ENCODE results near the gene TCF12.

Gene TCF12

DNA sequence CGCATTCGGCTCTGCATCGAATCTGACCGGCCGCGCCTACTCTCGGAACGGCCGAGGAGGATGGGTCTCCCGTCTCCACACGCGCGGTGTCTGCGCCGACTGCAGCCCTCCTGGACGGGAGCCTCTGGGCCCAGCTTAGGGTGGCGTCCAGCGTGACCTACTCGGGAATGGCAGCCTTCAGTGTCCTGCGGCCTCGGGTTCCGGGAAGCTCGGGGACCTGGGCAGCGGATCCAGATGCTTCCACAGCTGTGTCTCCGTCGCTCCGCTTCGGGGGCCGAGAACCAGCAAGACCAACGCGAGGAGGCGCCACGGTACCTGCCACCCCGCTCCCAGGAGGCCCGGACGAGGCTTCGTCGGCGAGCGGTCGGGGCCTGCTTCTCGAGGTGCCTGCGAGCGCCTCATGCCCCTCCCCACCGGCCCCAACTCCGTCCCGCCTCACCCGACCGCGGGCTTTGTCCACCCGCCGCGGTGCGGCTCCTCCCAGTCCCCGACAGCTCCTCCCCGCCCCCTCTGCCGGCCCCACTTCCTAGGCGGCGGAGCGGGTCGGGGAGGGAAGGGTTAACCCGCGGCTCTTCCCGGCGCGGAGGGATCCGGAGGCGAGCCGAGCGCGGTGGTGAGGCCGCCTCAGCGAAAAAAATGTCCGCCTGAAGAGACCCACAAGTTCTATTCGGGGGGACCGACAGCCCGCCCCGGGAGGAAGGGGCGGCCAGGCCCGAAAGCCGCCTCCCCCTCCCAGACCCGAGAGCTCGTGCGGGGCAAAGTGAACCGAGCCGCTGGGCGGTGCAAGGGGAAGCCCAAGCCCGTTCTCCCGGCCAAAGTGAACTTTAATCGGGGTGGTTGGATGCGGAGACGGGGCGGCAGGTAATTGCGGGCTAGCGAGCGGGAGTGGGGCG, at the start of gene TCF12:
TSS of gene TCF12 (plus strand) at position 599 of the 893 bp plus-strand sequence. CDS start 1,270 bp downstream, outside the sequence.
- no peaks in the 10 kb centered on the region for H4K20me1 ChIP-seq (ENCODE audit: insufficient read depth, low read length)
- H3K27ac ChIP-seq (ENCODE audit: low read depth, low read length, poor library complexity, severe bottlenecking) = peak within 1 kb of the TSS; percentile 72
- H3K36me3 ChIP-seq (ENCODE audit: insufficient read depth, low read length) = peaks cover 23% of the 10 kb centered on the region
- no peaks in the 10 kb centered on the region for H3F3A ChIP-seq (ENCODE audit: insufficient read depth, low read length)
- no peaks in the 10 kb centered on the region for H3K9me2 ChIP-seq (ENCODE audit: low read depth, low read length)
- peak within 1 kb of the TSS; percentile 69 for H3K4me3 ChIP-seq (ENCODE audit: low read depth, low read length, poor library complexity, severe bottlenecking)
- H3K79me2 ChIP-seq (ENCODE audit: insufficient read depth, low read length) = peaks cover 45% of the 10 kb centered on the region
- H3K4me2 ChIP-seq (ENCODE audit: low read length) = peak within 1 kb of the TSS; percentile 77
- no peak within 1 kb of the TSS for H2AFZ ChIP-seq (ENCODE audit: low read length)
- peak within 1 kb of the TSS; percentile 95 for H3K9ac ChIP-seq (ENCODE audit: low read length)
- no peaks in the 10 kb centered on the region for H3K9me3 ChIP-seq (ENCODE audit: low read length)
- TF ChIP-seq EZH2 (IDR thresholded peaks at IDR 0.05; ENCODE audit: borderline replicate concordance, low read length) = no peak
- TF ChIP-seq, protein P1, sequence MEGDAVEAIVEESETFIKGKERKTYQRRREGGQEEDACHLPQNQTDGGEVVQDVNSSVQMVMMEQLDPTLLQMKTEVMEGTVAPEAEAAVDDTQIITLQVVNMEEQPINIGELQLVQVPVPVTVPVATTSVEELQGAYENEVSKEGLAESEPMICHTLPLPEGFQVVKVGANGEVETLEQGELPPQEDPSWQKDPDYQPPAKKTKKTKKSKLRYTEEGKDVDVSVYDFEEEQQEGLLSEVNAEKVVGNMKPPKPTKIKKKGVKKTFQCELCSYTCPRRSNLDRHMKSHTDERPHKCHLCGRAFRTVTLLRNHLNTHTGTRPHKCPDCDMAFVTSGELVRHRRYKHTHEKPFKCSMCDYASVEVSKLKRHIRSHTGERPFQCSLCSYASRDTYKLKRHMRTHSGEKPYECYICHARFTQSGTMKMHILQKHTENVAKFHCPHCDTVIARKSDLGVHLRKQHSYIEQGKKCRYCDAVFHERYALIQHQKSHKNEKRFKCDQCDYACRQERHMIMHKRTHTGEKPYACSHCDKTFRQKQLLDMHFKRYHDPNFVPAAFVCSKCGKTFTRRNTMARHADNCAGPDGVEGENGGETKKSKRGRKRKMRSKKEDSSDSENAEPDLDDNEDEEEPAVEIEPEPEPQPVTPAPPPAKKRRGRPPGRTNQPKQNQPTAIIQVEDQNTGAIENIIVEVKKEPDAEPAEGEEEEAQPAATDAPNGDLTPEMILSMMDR (IDR thresholded peaks at IDR 0.05; ENCODE audit: low read length) = peak; percentile 64
- no peaks in the 10 kb centered on the region for H3K27me3 ChIP-seq (ENCODE audit: insufficient read depth, low read length)
- H3K4me1 ChIP-seq (ENCODE audit: insufficient read depth, low read length, severe bottlenecking) = peaks cover 43% of the 10 kb centered on the region

DNA sequence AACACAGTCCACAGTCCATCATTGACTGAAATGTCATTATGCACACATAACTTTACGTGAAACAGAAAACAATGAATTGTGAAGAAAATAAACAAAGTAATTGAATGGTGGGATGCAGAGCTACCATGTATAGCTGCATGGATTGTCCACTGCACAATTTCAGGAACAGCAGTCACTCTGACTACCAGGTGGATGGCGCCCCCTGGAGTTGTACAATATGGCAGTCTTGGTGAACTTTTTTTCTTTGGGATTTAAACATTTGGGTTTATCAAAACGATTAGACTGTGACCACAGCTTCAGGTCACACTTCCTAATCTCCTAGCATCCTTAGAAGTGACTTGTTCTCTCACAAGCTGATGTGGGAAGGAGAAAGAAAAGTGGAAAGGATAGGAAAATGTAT, 48.9 kb upstream of the TCF12 start:
- Histone ChIP-seq H3K9ac (ENCODE audit: low read length) (no peak overlapping the region), H3K27ac (ENCODE audit: low read depth, low read length, poor library complexity, severe bottlenecking) (no peak overlapping the region), H3K9me3 (ENCODE audit: low read length) (no peaks in the 10 kb centered on the region), H3K36me3 (ENCODE audit: insufficient read depth, low read length) (no peaks in the 10 kb centered on the region), H3K9me2 (ENCODE audit: low read depth, low read length) (no peaks in the 10 kb centered on the region), H2AFZ (ENCODE audit: low read length) (no peak overlapping the region), H3K27me3 (ENCODE audit: insufficient read depth, low read length) (no peaks in the 10 kb centered on the region), H3K4me1 (ENCODE audit: insufficient read depth, low read length, severe bottlenecking) (peaks cover 20% of the 10 kb centered on the region), H4K20me1 (ENCODE audit: insufficient read depth, low read length) (no peaks in the 10 kb centered on the region), H3K4me2 (ENCODE audit: low read length) (no peak overlapping the region), H3K4me3 (ENCODE audit: low read depth, low read length, poor library complexity, severe bottlenecking) (no peak overlapping the region), H3F3A (ENCODE audit: insufficient read depth, low read length) (0 out of 2 replicates have a peak, but pooled peaks cover 5% of the 10 kb centered on the region), H3K79me2 (ENCODE audit: insufficient read depth, low read length) (no peaks in the 10 kb centered on the region)
- no peak for TF ChIP-seq EZH2 (IDR thresholded peaks at IDR 0.05; ENCODE audit: borderline replicate concordance, low read length)
- TF ChIP-seq, protein P1 (IDR thresholded peaks at IDR 0.05; ENCODE audit: low read length) = peak; percentile 70

DNA sequence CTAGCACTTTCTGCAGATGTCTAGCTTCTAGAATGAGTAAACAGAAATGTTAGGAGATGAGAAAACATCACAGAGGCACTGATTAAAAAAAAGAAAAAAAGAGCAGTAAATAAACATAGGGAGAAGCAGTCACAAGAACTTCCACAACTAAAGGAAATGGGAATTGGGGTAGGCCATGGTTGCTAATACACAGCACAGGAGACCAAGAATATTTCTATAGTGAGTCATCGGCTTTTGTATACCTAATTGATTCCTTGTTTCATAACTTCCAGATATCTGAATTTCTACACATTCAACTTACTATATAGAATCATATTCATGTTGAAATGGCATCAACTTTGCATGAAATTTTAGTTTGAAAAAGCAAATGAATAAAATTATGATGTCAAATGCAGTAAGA, 47.3 kb upstream of the TCF12 start:
- 0 out of 2 replicates have a peak, but pooled peaks cover 5% of the 10 kb centered on the region for H3F3A ChIP-seq (ENCODE audit: insufficient read depth, low read length)
- no peaks in the 10 kb centered on the region for H3K36me3 ChIP-seq (ENCODE audit: insufficient read depth, low read length)
- H3K79me2 ChIP-seq (ENCODE audit: insufficient read depth, low read length) = no peaks in the 10 kb centered on the region
- no peak overlapping the region for H3K27ac ChIP-seq (ENCODE audit: low read depth, low read length, poor library complexity, severe bottlenecking)
- no peaks in the 10 kb centered on the region for H3K9me2 ChIP-seq (ENCODE audit: low read depth, low read length)
- H3K27me3 ChIP-seq (ENCODE audit: insufficient read depth, low read length) = no peaks in the 10 kb centered on the region
- no peaks in the 10 kb centered on the region for H4K20me1 ChIP-seq (ENCODE audit: insufficient read depth, low read length)
- H3K4me3 ChIP-seq (ENCODE audit: low read depth, low read length, poor library complexity, severe bottlenecking) = no peak overlapping the region
- no peak overlapping the region for H2AFZ ChIP-seq (ENCODE audit: low read length)
- no peak overlapping the region for H3K4me2 ChIP-seq (ENCODE audit: low read length)
- H3K9me3 ChIP-seq (ENCODE audit: low read length) = no peaks in the 10 kb centered on the region
- TF ChIP-seq EZH2 (IDR thresholded peaks at IDR 0.05; ENCODE audit: borderline replicate concordance, low read length) = no peak
- no peak overlapping the region for H3K9ac ChIP-seq (ENCODE audit: low read length)
- peaks cover 20% of the 10 kb centered on the region for H3K4me1 ChIP-seq (ENCODE audit: insufficient read depth, low read length, severe bottlenecking)
